Neutrophil (primary cell): ENCODE results near the gene LRRC15.

Source experiments
- H3K27ac ChIP-seq: fragments of 200-600 bp; sonication (generic); 2 replicates; pipeline ENCODE4 v1.5.1; 2016; ENCODE audit warnings: mild to moderate bottlenecking, moderate library complexity
- H3K27me3 ChIP-seq: fragments of 200-600 bp; sonication (generic); 2 replicates; pipeline ENCODE4 v1.6.0; 2016; ENCODE audit warnings: mild to moderate bottlenecking
- H3K36me3 ChIP-seq: fragments of 200-600 bp; sonication (generic); 2 replicates; pipeline ENCODE4 v1.5.1; 2017
- H3K4me1 ChIP-seq, 2 experiments: fragments of 200-600 bp in 1 of 2; sonication (generic) in 1 of 2; 1 replicate in 1 of 2; 2 replicates in 1 of 2; pipeline versions ENCODE4 v1.5.1 to v1.6.1; 2013 to 2016; ENCODE audit warnings: low read depth in 1 of 2, low read length in 1 of 2, mild to moderate bottlenecking in 1 of 2, moderate library complexity in 1 of 2; ENCODE audit not compliant: control insufficient read depth in 1 of 2, insufficient read depth in 1 of 2
- H3K4me3 ChIP-seq, 2 experiments: fragments of 200-600 bp in 1 of 2; sonication (generic) in 1 of 2; 1 replicate in 1 of 2; 2 replicates in 1 of 2; pipeline ENCODE4 v1.5.1; 2013 to 2016; ENCODE audit warnings: low read depth in 1 of 2, low read length in 1 of 2, mild to moderate bottlenecking in 1 of 2, moderate library complexity in 1 of 2
- H3K9me3 ChIP-seq: fragments of 200-600 bp; sonication (generic); 2 replicates; pipeline ENCODE4 v1.5.1; 2016
- TF ChIP-seq, protein P1 (sequence below): fragments of 200-600 bp; sonication (generic); IDR thresholded peaks from 2 replicates; pipeline ENCODE4 v1.5.1; 2016; ENCODE audit warnings: antibody characterized with exemption

The LRRC15 gene

DNA sequence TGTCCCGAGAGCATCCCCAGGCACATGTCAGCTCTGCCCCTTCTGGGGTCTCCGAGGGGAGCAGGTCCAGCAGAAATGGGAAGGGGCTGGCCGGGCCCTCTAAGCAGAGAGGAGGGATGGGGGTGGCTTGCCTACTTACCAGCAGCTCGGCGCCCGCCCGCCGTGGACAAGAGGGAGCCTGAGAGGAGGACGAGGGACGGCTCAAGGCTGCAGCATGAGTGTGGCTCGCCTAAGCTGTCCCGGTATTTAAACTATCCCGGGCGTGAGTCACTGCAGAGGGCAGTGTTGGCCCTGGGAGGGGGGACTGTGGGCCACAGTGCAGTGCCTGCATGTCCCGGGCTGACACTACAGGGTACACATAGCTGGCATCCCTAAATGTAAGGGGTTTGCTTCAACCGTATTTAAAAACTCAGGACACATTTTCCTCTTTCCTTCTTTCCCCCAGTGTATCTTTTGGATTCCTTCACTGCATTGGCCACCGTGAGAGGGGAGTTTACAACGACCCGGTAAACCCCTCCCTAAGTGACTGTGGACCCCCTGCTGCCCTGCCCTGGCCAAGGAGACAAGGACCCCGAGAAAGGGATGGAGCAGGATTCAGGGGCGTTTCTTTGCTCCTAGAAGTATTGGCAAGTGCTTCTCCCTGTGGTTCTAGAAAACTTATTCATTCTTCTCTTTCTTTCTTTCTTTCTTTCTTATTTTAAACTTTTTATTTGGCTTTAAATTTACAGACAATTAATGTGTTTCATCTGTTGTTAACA is at the start of gene LRRC15:
Gene LRRC15 (minus strand): TSS at position 222 of the 758 bp plus-strand sequence. CDS start 8,700 bp downstream, outside the sequence.
- TF ChIP-seq, protein P1, sequence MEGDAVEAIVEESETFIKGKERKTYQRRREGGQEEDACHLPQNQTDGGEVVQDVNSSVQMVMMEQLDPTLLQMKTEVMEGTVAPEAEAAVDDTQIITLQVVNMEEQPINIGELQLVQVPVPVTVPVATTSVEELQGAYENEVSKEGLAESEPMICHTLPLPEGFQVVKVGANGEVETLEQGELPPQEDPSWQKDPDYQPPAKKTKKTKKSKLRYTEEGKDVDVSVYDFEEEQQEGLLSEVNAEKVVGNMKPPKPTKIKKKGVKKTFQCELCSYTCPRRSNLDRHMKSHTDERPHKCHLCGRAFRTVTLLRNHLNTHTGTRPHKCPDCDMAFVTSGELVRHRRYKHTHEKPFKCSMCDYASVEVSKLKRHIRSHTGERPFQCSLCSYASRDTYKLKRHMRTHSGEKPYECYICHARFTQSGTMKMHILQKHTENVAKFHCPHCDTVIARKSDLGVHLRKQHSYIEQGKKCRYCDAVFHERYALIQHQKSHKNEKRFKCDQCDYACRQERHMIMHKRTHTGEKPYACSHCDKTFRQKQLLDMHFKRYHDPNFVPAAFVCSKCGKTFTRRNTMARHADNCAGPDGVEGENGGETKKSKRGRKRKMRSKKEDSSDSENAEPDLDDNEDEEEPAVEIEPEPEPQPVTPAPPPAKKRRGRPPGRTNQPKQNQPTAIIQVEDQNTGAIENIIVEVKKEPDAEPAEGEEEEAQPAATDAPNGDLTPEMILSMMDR: no peak
- Histone ChIP-seq H3K27ac (no peak within 1 kb of the TSS), H3K4me1 (no peaks in the 10 kb centered on the region), H3K36me3 (no peaks in the 10 kb centered on the region), H3K4me3 (no peak within 1 kb of the TSS), H3K9me3 (no peaks in the 10 kb centered on the region), H3K27me3 (peaks cover 34% of the 10 kb centered on the region)

DNA sequence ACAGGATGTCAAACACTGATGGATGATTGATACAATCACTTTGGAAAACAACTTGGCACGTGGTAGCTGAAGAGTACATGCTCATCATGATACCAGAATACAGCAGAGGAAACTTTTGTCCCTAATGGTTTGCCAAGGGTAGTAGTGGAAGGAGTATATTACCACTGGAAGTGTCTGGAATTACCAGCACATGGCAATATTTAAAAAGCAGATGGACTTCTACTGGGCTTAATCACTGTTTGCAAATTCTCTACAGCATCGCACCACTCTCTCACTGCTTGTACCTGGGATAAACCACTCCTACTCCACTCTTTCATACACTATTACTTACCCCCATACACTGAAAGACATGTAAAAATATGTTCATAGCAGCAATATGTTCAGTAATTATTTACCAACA is 49.1 kb upstream of the LRRC15 start:
- TF ChIP-seq, protein P1: no peak
- H3K27me3 ChIP-seq: no peaks in the 10 kb centered on the region
- no peaks in the 10 kb centered on the region for H3K9me3 ChIP-seq
- no peak overlapping the region for H3K4me3 ChIP-seq
- H3K4me1 ChIP-seq: no peaks in the 10 kb centered on the region
- no peak overlapping the region for H3K27ac ChIP-seq
- H3K36me3 ChIP-seq: no peaks in the 10 kb centered on the region

DNA sequence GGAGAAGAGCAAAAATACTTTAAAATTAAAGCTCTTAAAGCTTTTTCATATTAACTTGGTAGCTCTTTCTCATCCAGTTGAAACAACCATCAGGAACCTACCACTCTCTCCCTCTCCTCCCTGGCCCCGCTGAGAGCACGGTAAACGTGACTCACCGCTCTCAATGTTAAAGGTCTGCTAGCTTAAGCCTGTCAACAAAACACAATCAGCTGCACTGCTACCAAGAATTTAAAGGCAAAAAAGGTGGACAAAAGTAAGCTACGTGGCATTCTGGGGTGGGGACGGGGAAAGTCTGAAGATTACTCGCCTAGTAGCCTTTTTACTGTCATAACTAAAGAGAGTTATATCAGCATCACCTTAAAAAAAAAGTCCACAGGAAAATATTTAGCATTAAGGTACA is 37.9 kb upstream of the LRRC15 start:
- no peaks in the 10 kb centered on the region for H3K4me1 ChIP-seq
- TF ChIP-seq, protein P1: no peak
- no peak overlapping the region for H3K4me3 ChIP-seq
- H3K27ac ChIP-seq: no peak overlapping the region
- peaks cover 11% of the 10 kb centered on the region for H3K36me3 ChIP-seq
- H3K9me3 ChIP-seq: no peaks in the 10 kb centered on the region
- H3K27me3 ChIP-seq: no peaks in the 10 kb centered on the region

DNA sequence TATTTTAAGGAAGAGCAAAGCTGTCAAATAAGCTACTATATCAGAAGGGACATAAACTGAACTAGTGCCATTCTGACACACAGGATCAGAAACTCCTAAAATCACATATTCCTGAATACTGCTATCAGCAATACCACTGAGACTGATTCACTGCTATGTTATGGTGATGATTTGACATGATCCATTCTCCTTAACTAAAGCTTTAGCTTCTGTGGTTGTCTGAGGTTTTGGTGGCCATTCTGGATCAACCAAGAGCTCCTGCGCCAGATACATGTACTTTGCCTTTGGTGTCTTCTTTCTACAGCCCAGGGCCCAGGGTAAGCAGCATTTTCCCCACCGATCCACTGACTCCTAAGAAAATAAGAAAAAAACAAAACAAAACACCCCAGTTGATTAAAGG is 36.2 kb upstream of the LRRC15 start:
- TF ChIP-seq, protein P1: no peak

DNA sequence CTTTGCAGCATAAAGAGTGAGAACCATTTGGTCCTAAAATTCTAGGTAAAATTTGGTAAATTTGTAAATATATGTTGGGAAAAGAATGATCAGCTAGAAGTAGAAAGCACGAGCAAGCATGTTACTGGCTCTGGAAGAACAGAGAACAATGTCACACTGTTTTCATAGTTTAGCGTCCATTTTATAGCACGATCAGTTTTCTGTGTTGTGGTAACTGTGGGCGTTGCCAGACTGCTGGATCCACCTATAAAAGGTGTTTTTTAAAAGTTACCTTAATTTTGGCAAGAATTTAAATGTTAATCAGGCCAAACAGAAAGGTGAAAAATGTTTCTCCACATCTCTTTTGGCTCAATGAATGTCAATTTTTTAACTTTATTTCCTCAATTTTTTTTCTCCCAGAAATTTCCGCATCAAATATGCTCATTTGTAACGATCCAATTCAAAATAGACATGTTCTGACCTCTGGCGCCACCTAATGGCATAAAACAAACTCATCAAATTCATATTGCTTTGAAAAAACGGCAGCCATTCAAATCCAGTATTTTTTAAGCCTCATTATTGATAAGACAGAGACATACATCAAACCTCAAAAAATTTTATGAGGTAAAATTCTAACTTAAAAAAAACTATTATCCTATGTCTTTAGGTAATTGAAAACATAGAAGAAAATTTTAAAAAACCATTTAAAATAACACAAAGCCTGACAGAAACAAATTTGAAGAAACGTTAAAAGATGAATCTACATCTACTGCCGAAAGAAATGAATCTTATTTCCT is 35.0 kb upstream of the LRRC15 start:
- Histone ChIP-seq H3K4me1 (no peaks in the 10 kb centered on the region), H3K27ac (no peak overlapping the region), H3K36me3 (peaks cover 8% of the 10 kb centered on the region), H3K27me3 (peaks cover 7% of the 10 kb centered on the region), H3K9me3 (no peaks in the 10 kb centered on the region), H3K4me3 (no peak overlapping the region)
- TF ChIP-seq, protein P1: no peak

More for the DNA sequence above, 36.2 kb upstream of the LRRC15 start:
- Histone ChIP-seq H3K9me3 (no peaks in the 10 kb centered on the region), H3K36me3 (peaks cover 8% of the 10 kb centered on the region), H3K4me1 (no peaks in the 10 kb centered on the region), H3K4me3 (no peak overlapping the region), H3K27me3 (no peaks in the 10 kb centered on the region), H3K27ac (no peak overlapping the region)
